Activated CD4-positive, alpha-beta T cell treated with anti-CD3 and anti-CD28 coated beads, Interleukin-10, Interleukin-2, amounts not matched to agents 100 ng/mL and 50 ng/mL, durations not matched to agents 16 hours and 8 hours (primary cell): ENCODE results near the gene ZNF827.

Experiments
- DNase-seq: peaks from one replicate; pipeline ENCODE4 v3.0.0-alpha.2; 2020

Gene ZNF827

GRCh38 chr4:145861336-145862318 lies 77.0 kb downstream of the ZNF827 start:
- no peak for DNase-seq

DNA sequence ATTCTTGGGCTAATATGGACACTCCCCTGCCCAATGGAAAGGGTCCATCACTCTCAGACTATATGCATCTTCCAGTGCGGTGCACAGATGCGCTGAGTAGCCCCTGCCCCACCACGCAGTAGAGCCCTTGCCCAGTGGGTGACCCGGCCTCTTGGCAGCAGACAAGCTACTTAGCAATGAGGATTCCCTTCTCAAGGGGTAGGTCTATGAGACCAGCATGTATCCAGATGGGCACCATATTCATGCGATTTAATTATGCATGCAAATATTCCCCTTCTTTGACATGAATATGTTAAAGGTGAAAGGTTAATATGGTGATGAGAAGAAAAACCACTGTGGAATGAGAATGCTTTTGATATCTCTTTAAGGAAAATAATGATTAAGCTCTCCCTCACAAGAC lies 77.7 kb downstream of the ZNF827 start:
- DNase-seq, result no peak

GRCh38 chr4:145860446-145860845 lies 78.2 kb downstream of the ZNF827 start:
- DNase-seq, result no peak

GRCh38 chr4:145859926-145860325 lies 78.7 kb downstream of the ZNF827 start:
- DNase-seq, result no peak

- DNase-seq, result no peak
These were observed 79.2 kb downstream of the ZNF827 start for GRCh38 chr4:145859426-145859825.

- no peak for DNase-seq
These were observed 86.3 kb downstream of the ZNF827 start for GRCh38 chr4:145852256-145852839.

GRCh38 chr4:145851511-145852201 lies 87.0 kb downstream of the ZNF827 start:
- no peak for DNase-seq

DNA sequence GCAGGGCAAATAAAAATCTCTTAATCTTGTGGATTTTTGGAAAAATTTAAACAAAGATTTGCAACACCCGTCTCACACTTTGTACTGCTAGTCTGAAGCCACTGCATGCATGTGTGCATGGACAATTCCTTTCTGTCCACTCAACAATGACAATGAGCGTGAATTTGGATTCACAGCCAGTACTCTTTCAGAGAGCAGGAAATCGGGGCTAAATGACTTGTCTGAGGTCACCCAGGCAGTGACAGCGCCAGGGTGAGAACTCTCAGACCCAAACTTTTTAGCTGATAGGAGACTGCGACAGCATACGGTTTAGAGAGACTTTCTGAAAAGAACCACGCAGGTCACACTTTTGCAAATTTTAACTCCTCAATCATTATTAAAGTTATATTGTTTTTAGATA lies 90.9 kb downstream of the ZNF827 start:
- no peak for DNase-seq

- DNase-seq, result no peak
These were observed 93.5 kb downstream of the ZNF827 start for GRCh38 chr4:145845118-145845517.

DNA sequence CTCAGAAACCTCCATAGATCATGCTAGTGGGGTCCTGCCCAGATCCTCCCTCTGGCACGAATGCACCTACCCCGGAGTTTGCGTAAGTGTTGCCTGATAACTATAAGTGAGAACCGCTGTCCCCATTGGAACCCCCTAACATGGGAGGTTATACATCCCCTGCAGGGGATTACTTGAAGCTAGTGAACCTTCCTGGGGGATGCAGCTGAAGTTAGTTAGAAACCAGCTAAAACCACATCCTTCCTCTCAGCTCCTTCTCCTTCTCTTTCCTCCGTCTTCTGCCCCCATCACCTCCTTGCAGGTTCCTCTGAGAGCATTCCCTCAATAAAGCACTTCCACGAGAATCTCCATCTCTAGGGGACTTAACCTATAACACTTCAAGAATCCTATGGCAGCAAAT lies 95.0 kb downstream of the ZNF827 start:
- no peak for DNase-seq

- no peak for DNase-seq
These were observed 95.5 kb downstream of the ZNF827 start for GRCh38 chr4:145843148-145843547.

GRCh38 chr4:145842224-145842887 lies 96.3 kb downstream of the ZNF827 start:
- no peak for DNase-seq

DNA sequence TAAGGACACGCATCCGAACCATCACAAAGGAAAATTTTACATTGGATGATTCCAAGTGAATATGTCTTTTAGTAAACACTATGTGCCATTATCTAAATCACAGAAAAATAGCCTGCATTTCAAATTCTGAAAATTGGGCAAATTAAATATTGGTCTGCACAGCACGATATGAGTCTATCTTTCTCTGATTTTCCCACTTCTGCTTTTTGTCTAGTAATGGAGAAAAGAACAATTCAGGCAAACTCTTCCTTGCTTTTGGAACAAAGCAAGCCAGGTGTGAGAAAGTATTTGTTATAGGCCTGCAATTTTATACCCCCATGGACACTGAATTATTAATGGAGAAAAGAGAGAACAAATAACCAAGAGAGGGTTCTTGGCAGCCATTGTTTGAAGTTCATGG lies 97.8 kb downstream of the ZNF827 start:
- no peak for DNase-seq

DNA sequence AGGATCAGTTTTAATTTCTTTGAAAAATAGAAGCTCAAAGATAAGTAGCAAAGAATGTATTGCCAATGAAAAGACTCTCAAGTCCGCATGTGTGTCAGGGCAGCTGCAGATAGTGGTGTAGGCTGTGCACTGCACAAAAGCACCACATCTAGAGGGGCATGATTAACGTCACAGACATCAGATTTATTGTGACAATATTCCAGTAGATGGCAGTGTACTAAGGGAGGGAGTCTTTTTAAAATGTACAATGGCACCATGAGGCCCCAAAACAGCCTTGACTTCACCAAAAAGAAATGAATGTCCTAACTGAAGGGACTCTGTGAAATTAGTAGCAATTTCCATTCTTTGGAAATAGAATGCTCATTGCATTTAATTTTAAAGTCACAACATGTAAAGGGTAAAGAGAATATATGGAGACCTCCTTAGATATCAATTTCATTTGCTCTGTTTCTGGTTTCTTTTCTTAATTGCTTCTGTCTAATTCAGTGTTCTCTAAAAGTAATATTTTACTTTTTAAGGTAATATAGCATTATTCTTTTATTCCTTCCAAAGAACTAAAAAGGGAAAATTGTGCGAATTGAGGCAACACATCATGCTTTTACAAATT lies 98.4 kb downstream of the ZNF827 start:
- peak; percentile 69 for DNase-seq

GRCh38 chr4:145839151-145839550 lies 99.5 kb downstream of the ZNF827 start:
- DNase-seq, result no peak

DNA sequence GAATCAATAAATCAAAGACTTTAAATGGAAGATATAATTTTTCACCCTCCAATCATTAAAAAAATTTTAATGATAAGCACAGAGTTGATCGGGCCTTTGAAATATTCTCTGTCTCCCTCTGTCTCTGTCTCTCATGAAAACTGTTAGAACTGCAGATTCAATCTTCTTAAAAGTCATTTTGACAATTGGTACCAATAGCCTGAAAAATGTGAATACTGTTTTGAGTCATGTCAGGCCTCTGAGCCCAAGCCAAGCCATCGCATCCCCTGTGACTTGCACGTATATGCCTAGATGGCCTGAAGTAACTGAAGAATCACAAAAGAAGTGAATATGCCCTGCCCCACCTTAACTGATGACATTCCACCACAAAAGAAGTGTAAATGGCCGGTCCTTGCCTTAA lies 106.2 kb downstream of the ZNF827 start:
- DNase-seq, result peak; percentile 73

GRCh38 chr4:145830699-145831098 lies 107.9 kb downstream of the ZNF827 start:
- DNase-seq, result peak; percentile 57

DNA sequence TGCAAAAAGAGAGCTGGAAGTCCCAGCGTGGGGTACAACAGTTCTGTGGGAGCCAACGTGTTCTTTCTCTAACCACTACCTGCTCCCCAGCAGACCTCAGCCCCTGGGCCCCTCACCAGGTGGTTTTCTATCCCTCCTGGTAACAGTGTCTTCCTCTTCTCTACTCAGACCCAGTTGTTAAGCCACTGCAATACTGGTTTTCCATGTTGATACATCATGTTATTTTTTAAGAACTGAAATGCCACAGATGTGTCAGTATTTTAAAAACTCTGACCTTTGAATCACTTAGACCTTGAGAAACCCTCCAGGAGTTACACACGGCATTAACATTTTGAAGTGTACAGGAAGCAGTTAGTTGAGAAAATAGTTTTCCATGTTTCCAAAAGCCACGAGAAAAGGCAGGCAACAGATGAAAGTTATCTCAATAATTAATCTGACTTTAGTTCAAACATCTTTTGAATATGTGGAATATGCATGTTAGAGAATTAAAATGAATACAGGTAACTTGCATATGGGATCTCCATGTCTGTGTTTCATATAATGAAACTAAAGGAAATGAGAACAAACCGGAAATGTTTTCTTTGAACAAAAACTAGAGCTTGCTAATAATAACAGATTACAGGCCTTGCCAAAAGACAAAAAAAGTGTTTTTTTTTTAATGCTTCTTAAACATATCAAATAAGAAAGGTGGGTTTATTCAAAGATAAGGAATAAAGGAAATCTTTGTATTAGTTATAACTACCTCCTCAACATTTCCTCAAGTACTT lies 108.8 kb downstream of the ZNF827 start:
- peak; percentile 71 for DNase-seq

DNA sequence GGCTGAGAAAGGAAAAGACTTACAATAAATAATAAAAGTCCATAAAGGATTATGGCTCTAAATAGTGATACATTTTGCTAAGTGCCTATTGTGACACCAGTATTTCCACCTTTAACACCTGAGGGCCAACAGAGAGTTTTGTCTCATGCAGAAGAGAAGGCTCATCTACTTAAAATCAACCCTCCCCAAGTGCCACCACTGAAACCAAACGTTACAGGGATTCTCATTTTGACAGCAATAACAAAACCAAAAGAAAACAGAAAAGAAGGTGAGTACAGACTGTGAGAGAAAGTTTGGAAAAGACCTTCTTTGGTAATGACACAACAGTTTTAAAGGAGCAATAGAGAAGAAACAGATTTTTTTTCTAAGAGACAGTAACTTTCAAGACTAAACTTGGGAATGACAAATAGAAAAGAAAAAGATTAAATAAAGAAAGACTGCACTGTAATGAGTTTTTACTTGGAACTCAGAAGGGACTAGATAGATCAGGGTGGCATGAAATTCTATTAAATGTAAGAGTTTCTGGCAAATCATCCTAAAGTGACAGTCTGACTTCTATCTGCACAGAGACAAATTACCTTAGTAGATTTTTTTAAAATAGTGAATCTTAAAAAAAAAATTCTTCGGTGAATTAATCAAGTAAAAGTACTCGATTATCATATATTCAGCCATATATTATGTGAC lies 109.7 kb downstream of the ZNF827 start:
- DNase-seq, result peak; percentile 90

DNA sequence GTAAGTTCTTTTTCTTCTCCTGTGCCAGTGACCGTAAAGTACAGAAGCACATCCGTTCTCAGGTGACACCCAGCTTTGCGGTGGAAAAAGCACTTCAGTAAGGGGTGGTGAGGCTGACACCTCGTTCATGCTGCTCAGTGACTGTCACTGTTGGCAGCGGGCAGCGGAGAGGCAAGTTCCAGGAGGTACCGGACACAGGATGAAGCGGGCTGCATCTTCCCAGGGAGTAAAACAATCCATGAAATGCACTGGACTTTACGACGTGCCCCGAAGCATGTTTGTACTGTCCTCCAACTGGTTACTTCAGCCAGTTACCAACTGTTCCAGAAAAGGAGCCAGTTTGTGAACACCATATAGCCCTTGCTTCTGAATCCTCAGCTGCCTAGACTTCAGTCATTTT lies 110.7 kb downstream of the ZNF827 start:
- DNase-seq, result no peak

- DNase-seq, result no peak
These were observed 113.4 kb downstream of the ZNF827 start for GRCh38 chr4:145825255-145825654.
